Measurements from ENCODE around the gene FCGR2B. TPM values are rescaled to one million over a fixed set of nuclear protein-coding genes. Genes with fewer than 3 reads are reported as not detected.

The FCGR2B gene
- total RNA-seq, 1 experiment from 2014 or later = 0.15 TPM

DNA sequence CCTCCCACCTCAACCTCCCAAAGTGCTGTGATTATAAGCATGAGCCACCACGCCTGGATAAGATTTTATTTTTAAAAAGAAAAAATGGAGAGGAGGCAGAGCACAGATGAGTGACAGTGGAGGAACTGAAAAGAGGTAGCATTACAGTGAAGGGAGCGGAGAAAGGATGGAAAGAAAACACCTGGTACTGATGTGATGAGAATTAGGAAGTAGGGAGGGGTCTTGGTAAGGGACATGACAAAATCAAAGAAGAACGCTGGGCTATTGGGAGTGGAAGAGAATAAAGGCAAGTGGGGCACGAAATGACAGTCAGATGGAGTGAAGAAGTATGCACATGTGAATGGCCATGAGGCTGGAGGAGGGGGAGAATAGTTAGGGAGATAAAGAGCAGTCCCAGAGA is 46.4 kb downstream of the FCGR2B start:
- in situ Hi-C loops (cut with HindIII; ENCODE audit: low pct_unique_long_range_greater_than_20kb, low sequenced_read_pairs) (no loop called here), intact Hi-C loops (cut with micrococcal nuclease; ENCODE audit: unreplicated experiment) (no loop called here)
- Histone ChIP-seq H3K27ac (ENCODE audit: low read length) (no peak overlapping the region), H3K36me3 (ENCODE audit: control insufficient read depth, insufficient read depth, low read length) (no peaks in the 10 kb centered on the region), H3K27me3 (ENCODE audit: control insufficient read depth, insufficient read depth, low read length) (no peaks in the 10 kb centered on the region), H3K4me1 (ENCODE audit: control insufficient read depth, insufficient read depth, low read length) (no peaks in the 10 kb centered on the region), H3K9me3 (ENCODE audit: control insufficient read depth, insufficient read depth, low read depth, low read length) (no peaks in the 10 kb centered on the region), H3K4me3 (ENCODE audit: low read depth in 2 of 2, low read length in 2 of 2) (no peak overlapping the region)
- no TSS peak for BruUV-seq (replicated peaks)
- ChIA-PET CTCF (no interaction called here), POLR2A (no interaction called here)
- ATAC-seq (no peak), DNase-seq (ENCODE audit: low read depth, low spot score) (no peak)
- TF ChIP-seq SIN3A (IDR thresholded peaks at IDR 0.05; ENCODE audit: borderline replicate concordance, insufficient read depth, low read depth, low read length) (no peak), REST (IDR thresholded peaks at IDR 0.05; ENCODE audit: insufficient read depth in 1 of 2, low read depth in 2 of 2, low read length in 1 of 2) (no peak)

GRCh38 chr1:161710560-161710959 is 47.6 kb downstream of the FCGR2B start:
- no peaks in the 10 kb centered on the region for H3K36me3 ChIP-seq (ENCODE audit: control insufficient read depth, insufficient read depth, low read length)
- POLR2A ChIA-PET = no interaction called here
- intact Hi-C loops (cut with micrococcal nuclease; ENCODE audit: unreplicated experiment) = no loop called here

More at GRCh38 chr1:161710560-161710959, 47.6 kb downstream of the FCGR2B start:
- no peak for TF ChIP-seq CTCF (IDR thresholded peaks at IDR 0.05)
- no peak for TF ChIP-seq TCF7L2 (IDR thresholded peaks at IDR 0.05; ENCODE audit: low read depth, low read length)
- TF ChIP-seq POLR2AphosphoS5 (IDR thresholded peaks at IDR 0.05; ENCODE audit: low read depth, low read length) = no peak
- no peak for TF ChIP-seq REST (IDR thresholded peaks at IDR 0.05; ENCODE audit: insufficient read depth in 1 of 2, low read depth in 2 of 2, low read length in 1 of 2)
- no peak for TF ChIP-seq SIN3A (IDR thresholded peaks at IDR 0.05; ENCODE audit: borderline replicate concordance, insufficient read depth, low read depth, low read length)
- DNase-seq (ENCODE audit: low read depth, low spot score) (no peak), ATAC-seq (no peak)
- H3K9me3 ChIP-seq (ENCODE audit: control insufficient read depth, insufficient read depth, low read depth, low read length) = no peaks in the 10 kb centered on the region
- no peaks in the 10 kb centered on the region for H3K4me1 ChIP-seq (ENCODE audit: control insufficient read depth, insufficient read depth, low read length)
- in situ Hi-C loops (cut with HindIII; ENCODE audit: low pct_unique_long_range_greater_than_20kb, low sequenced_read_pairs) = no loop called here
- BruUV-seq (replicated peaks) = no TSS peak
- H3K4me3 ChIP-seq (ENCODE audit: low read depth in 2 of 2, low read length in 2 of 2) = no peak overlapping the region
- no peaks in the 10 kb centered on the region for H3K27me3 ChIP-seq (ENCODE audit: control insufficient read depth, insufficient read depth, low read length)
- H3K27ac ChIP-seq (ENCODE audit: low read length) = no peak overlapping the region
- CTCF ChIA-PET = interaction anchor here (0.5 kb wide), 1 partner anchor 18 kb away, joined by 5 read pairs; no protein-coding TSS in a partner anchor
